Parathyroid adenoma (tissue), 2 donors: ENCODE data around the gene DNAH10.

ENCODE experiments used
- H2AFZ ChIP-seq: fragments of 300-600 bp; sonication (generic); one replicate; pipeline ENCODE4 v1.7.0; 2017; ENCODE audit warnings: antibody characterized with exemption, mild to moderate bottlenecking
- H3K27ac ChIP-seq: fragments of 300-600 bp; sonication (generic); one replicate; pipeline ENCODE4 v1.7.0; 2017
- H3K27me3 ChIP-seq: fragments of 300-600 bp; sonication (generic); one replicate; pipeline ENCODE4 v1.7.0; 2017; ENCODE audit warnings: low read length; ENCODE audit not compliant: control insufficient read depth, insufficient read depth
- H3K36me3 ChIP-seq: fragments of 300-600 bp; sonication (generic); one replicate; pipeline ENCODE4 v1.7.0; 2017; ENCODE audit warnings: low read length; ENCODE audit not compliant: control insufficient read depth, insufficient read depth
- H3K4me1 ChIP-seq: fragments of 300-600 bp; sonication (generic); one replicate; pipeline ENCODE4 v1.7.0; 2017; ENCODE audit warnings: control low read depth
- H3K4me2 ChIP-seq: fragments of 300-600 bp; sonication (generic); one replicate; pipeline ENCODE4 v1.7.0; 2017; ENCODE audit warnings: low read length
- H3K4me3 ChIP-seq: fragments of 300-600 bp; sonication (generic); one replicate; pipeline ENCODE4 v1.7.0; 2017; ENCODE audit warnings: low read depth, low read length
- H3K79me2 ChIP-seq: fragments of 300-600 bp; sonication (generic); one replicate; pipeline ENCODE4 v1.7.0; 2017; ENCODE audit warnings: control low read depth
- H3K9ac ChIP-seq: fragments of 300-600 bp; sonication (generic); one replicate; pipeline ENCODE4 v1.7.0; 2017; ENCODE audit warnings: mild to moderate bottlenecking
- H3K9me3 ChIP-seq: fragments of 300-600 bp; sonication (generic); one replicate; pipeline ENCODE4 v1.7.0; 2017; ENCODE audit warnings: low read length; ENCODE audit not compliant: control insufficient read depth
- CTCF ChIP-seq: fragments of 300-600 bp; sonication (generic); IDR thresholded peaks from one replicate; pipeline ENCODE4 v1.7.0; 2017; ENCODE audit warnings: antibody characterized with exemption, mild to moderate bottlenecking
- donor health status: primary hyperparathyroidism.

Gene DNAH10

GRCh38 chr12:123958462-123958861 is 196.4 kb downstream of the DNAH10 start:
- no peak overlapping the region for H3K27ac ChIP-seq

DNA sequence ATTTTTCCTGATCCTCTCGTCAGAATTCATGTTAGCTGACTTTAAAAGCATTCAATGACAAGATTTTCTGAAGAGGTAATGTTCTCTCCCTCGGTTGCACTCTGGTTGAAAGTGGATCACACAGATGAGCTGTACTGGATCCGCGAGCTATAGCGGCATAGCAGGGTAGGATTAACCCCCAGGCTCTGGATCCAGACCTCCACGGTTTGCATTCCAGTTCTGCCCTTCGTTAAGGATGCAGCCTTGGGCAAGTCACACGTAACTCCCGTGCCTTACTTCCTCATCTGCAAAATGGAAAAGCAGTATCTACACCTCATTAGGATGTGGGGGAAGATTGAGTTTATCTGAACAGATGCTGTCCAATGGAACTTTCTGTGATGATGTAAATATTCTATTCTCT is 196.8 kb downstream of the DNAH10 start:
- Histone ChIP-seq H3K9ac (no peak overlapping the region), H3K79me2 (peaks cover 36% of the 10 kb centered on the region), H3K27me3 (no peaks in the 10 kb centered on the region), H2AFZ (no peak overlapping the region), H3K4me2 (no peak overlapping the region), H3K4me1 (peaks cover 4% of the 10 kb centered on the region), H3K4me3 (no peak overlapping the region), H3K36me3 (no peaks in the 10 kb centered on the region), H3K9me3 (no peaks in the 10 kb centered on the region), H3K27ac (no peak overlapping the region)
- TF ChIP-seq CTCF: no peak

More at GRCh38 chr12:123958462-123958861, 196.4 kb downstream of the DNAH10 start:
- TF ChIP-seq CTCF: no peak
- Histone ChIP-seq H3K27me3 (no peaks in the 10 kb centered on the region), H3K9ac (no peak overlapping the region), H3K4me3 (no peak overlapping the region), H3K4me2 (no peak overlapping the region), H3K79me2 (peaks cover 39% of the 10 kb centered on the region), H3K9me3 (no peaks in the 10 kb centered on the region), H3K36me3 (no peaks in the 10 kb centered on the region), H3K4me1 (peaks cover 4% of the 10 kb centered on the region), H2AFZ (no peak overlapping the region)

DNA sequence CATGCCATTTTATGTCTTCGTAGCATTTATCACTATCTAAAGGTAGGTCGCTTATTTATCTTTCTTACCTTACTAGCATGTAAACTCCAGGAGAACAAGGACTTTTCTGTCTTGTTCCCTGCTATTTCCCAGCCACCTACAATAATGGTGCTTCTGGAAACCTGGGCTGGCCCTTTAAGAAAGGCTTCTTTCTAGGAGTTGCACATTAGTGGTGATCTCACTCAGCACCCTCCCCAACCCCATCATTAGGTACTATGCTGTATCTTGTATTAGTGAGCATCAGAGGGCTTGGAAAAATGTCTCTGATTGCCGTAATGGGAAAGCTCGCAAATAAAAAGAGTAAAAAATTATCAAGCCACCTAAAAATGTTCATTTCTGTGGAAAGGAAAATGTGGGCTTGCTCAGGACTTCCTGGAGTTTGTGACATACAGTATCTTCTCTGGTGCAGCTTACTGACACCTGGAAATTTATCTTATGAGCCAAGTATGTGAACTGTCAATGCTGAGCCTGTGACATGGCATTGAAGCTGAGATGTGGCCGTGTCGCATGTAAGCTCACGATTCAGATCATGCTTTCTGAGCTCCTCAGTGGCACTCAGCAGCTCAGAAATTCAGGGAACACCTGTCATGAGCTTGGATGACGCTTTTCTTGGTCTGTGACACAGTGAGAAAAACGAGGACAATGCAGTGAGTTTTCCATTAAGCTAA is 198.1 kb downstream of the DNAH10 start:
- H2AFZ ChIP-seq: no peak overlapping the region
- TF ChIP-seq CTCF: no peak
- H3K36me3 ChIP-seq: no peaks in the 10 kb centered on the region
- peaks cover 6% of the 10 kb centered on the region for H3K4me1 ChIP-seq
- no peak overlapping the region for H3K27ac ChIP-seq
- H3K4me2 ChIP-seq: no peak overlapping the region
- peaks cover 32% of the 10 kb centered on the region for H3K79me2 ChIP-seq
- H3K9ac ChIP-seq: no peak overlapping the region
- H3K27me3 ChIP-seq: no peaks in the 10 kb centered on the region
- H3K9me3 ChIP-seq: no peaks in the 10 kb centered on the region
- H3K4me3 ChIP-seq: no peak overlapping the region

DNA sequence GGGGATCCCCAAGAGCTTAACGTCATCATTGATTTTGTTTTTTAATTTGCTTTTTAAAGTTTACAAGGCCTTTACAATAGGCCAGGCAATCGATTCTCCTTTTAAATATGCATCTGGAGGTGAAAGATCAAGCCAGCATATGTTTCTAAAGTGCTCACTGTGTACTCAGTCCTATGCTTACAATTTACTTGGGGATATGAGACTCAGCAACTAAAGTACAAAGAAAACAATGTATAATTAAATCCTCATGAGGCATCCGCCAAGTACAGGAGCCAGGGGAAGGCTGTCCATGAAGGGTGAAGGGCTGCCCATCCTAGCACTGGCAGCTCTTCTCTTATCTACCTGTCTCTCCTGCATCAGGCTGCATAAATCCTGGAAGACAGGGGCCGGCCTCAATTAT is 198.8 kb downstream of the DNAH10 start:
- Histone ChIP-seq H3K27me3 (no peaks in the 10 kb centered on the region), H3K36me3 (no peaks in the 10 kb centered on the region), H3K4me3 (no peak overlapping the region), H3K4me1 (peaks cover 8% of the 10 kb centered on the region), H2AFZ (no peak overlapping the region), H3K9me3 (no peaks in the 10 kb centered on the region), H3K27ac (no peak overlapping the region), H3K9ac (no peak overlapping the region), H3K79me2 (peaks cover 32% of the 10 kb centered on the region), H3K4me2 (no peak overlapping the region)
- no peak for TF ChIP-seq CTCF
